ENCODE results near the gene ATXN1. TPM values are rescaled to one million over a fixed set of nuclear protein-coding genes. Genes with fewer than 3 reads are reported as not detected.
A peak's percentile ranks its signal among the peaks of the same experiment; 100 is the strongest.

Gene ATXN1
- total RNA-seq, 4 donors from 2014 or later = 21.0 to 102 (median 51.1) TPM

GRCh38 chr6:16292942-16293341 lies 468.3 kb downstream of the ATXN1 start:
- intact Hi-C loops (cut with DNase I; ENCODE audit: low total_unique reads) = no loop called here
- H3K36me3 ChIP-seq = no peaks in the 10 kb centered on the region

GRCh38 chr6:16292432-16292831 lies 468.8 kb downstream of the ATXN1 start:
- Histone ChIP-seq H3K27ac (no peak overlapping the region), H3K4me3 (no peak overlapping the region), H3K4me1 (no peaks in the 10 kb centered on the region), H3K9me3 (no peaks in the 10 kb centered on the region), H3K27me3 (no peaks in the 10 kb centered on the region), H3K36me3 (no peaks in the 10 kb centered on the region)
- TF ChIP-seq POLR2A (IDR thresholded peaks at IDR 0.05) (no peak), CTCF (IDR thresholded peaks at IDR 0.05) (no peak)
- DNase-seq = no peak
- intact Hi-C loops (cut with DNase I; ENCODE audit: low total_unique reads) = no loop called here

More at GRCh38 chr6:16292942-16293341, 468.3 kb downstream of the ATXN1 start:
- Histone ChIP-seq H3K4me1 (no peaks in the 10 kb centered on the region), H3K4me3 (no peak overlapping the region), H3K9me3 (no peaks in the 10 kb centered on the region), H3K27ac (no peak overlapping the region), H3K27me3 (no peaks in the 10 kb centered on the region)
- DNase-seq = no peak
- TF ChIP-seq CTCF (IDR thresholded peaks at IDR 0.05) = no peak
- TF ChIP-seq POLR2A (IDR thresholded peaks at IDR 0.05) = no peak

- no peak for DNase-seq
- no peaks in the 10 kb centered on the region for H3K36me3 ChIP-seq
- no peaks in the 10 kb centered on the region for H3K27me3 ChIP-seq
- H3K27ac ChIP-seq = no peak overlapping the region
- H3K4me1 ChIP-seq = no peaks in the 10 kb centered on the region
- H3K9me3 ChIP-seq = no peaks in the 10 kb centered on the region
- H3K4me3 ChIP-seq = no peak overlapping the region
- no peak for TF ChIP-seq POLR2A (IDR thresholded peaks at IDR 0.05)
- no peak for TF ChIP-seq CTCF (IDR thresholded peaks at IDR 0.05)
- intact Hi-C loops (cut with DNase I; ENCODE audit: low total_unique reads) = no loop called here
These were observed 469.5 kb downstream of the ATXN1 start for GRCh38 chr6:16291739-16292138.

- intact Hi-C loops (cut with DNase I; ENCODE audit: low total_unique reads) = no loop called here
- no peak for TF ChIP-seq CTCF (IDR thresholded peaks at IDR 0.05)
- TF ChIP-seq POLR2A (IDR thresholded peaks at IDR 0.05) = no peak
These were observed 473.1 kb downstream of the ATXN1 start for GRCh38 chr6:16288163-16288562.

GRCh38 chr6:16286151-16286522 lies 475.1 kb downstream of the ATXN1 start:
- Histone ChIP-seq H3K9me3 (no peaks in the 10 kb centered on the region), H3K4me3 (no peak overlapping the region), H3K27ac (no peak overlapping the region), H3K27me3 (no peaks in the 10 kb centered on the region), H3K36me3 (no peaks in the 10 kb centered on the region), H3K4me1 (no peaks in the 10 kb centered on the region)
- peak; percentile 31 to 36 for DNase-seq
- no peak for TF ChIP-seq POLR2A (IDR thresholded peaks at IDR 0.05)
- TF ChIP-seq CTCF (IDR thresholded peaks at IDR 0.05) = peak; percentile 30 to 50 (median 48)
- intact Hi-C loops (cut with DNase I; ENCODE audit: low total_unique reads) = no loop called here

More at GRCh38 chr6:16288163-16288562, 473.1 kb downstream of the ATXN1 start:
- H3K27ac ChIP-seq = no peak overlapping the region
- DNase-seq = no peak
- no peaks in the 10 kb centered on the region for H3K27me3 ChIP-seq
- no peaks in the 10 kb centered on the region for H3K9me3 ChIP-seq
- no peaks in the 10 kb centered on the region for H3K36me3 ChIP-seq
- no peaks in the 10 kb centered on the region for H3K4me1 ChIP-seq
- H3K4me3 ChIP-seq = no peak overlapping the region
